HEK293 (cell line): ENCODE measurements around the gene CACNA1B.

Experiments
- CTCF ChIA-PET: fragments of 350-600 bp; formaldehyde crosslinking; extraction: SDS; loops from one replicate; lab custom pipeline; 2021; ENCODE audit warnings: antibody characterized with exemption; lab: Yijun Ruan, JAX
- POLR2A ChIA-PET: fragments of 300-600 bp; formaldehyde crosslinking; extraction: SDS; loops from one replicate; lab custom pipeline; 2020; ENCODE audit warnings: antibody characterized with exemption, inconsistent platforms; lab: Yijun Ruan, JAX
- H3K27ac ChIP-seq: fragments of 200-500 bp; sonication (Bioruptor generic); 2 replicates; pipeline ENCODE4 v1.5.1; 2014; ENCODE audit warnings: low read depth, low read length, control low read depth, inconsistent platforms; ENCODE audit errors: extremely low read depth
- H3K36me3 ChIP-seq, 2 experiments: fragments of 200-500 bp in 1 of 2; sonication (Bioruptor generic) in 1 of 2; 1 replicate in 1 of 2; 2 replicates in 1 of 2; pipeline ENCODE4 v1.5.1; 2014 to 2017; ENCODE audit warnings: inconsistent platforms in 2 of 2, low read length in 2 of 2; ENCODE audit not compliant: control insufficient read depth in 2 of 2, insufficient read depth in 1 of 2
- H3K4me1 ChIP-seq: fragments of 200-500 bp; sonication (Bioruptor generic); 2 replicates; pipeline ENCODE4 v1.5.1; 2014; ENCODE audit warnings: mild to moderate bottlenecking, low read length, inconsistent platforms; ENCODE audit not compliant: control insufficient read depth, insufficient read depth
- H3K4me3 ChIP-seq: 2 replicates; pipeline ENCODE4 v1.5.1; 2011; ENCODE audit warnings: low read depth, mild to moderate bottlenecking, control low read depth, low read length, moderate library complexity
- H3K9me3 ChIP-seq: fragments of 200-500 bp; sonication (Bioruptor generic); 2 replicates; pipeline ENCODE4 v1.5.1; 2014; ENCODE audit warnings: low read depth, low read length, inconsistent platforms; ENCODE audit not compliant: control insufficient read depth, insufficient read depth
- HOXC10 ChIP-seq: sonication (generic); formaldehyde crosslinking; IDR thresholded peaks from 2 replicates; pipeline ENCODE4 v1.8.1; 2023; ENCODE audit warnings: mild to moderate bottlenecking, missing genetic modification reagents
- SCRT2 ChIP-seq: fragments of 450-650 bp; formaldehyde crosslinking; IDR thresholded peaks from 2 replicates; pipeline ENCODE4 v1.5.1; 2016; ENCODE audit warnings: missing biosample characterization, missing genetic modification characterization
- YY1 ChIP-seq: fragments of 450-650 bp; formaldehyde crosslinking; IDR thresholded peaks from 2 replicates; pipeline ENCODE4 v1.5.1; 2018; ENCODE audit warnings: missing biosample characterization, missing genetic modification characterization
- ZFHX2 ChIP-seq: fragments of 450-650 bp; formaldehyde crosslinking; conservative IDR thresholded peaks from 2 replicates; pipeline ENCODE4 v1.5.1; 2016; ENCODE audit warnings: missing biosample characterization, missing genetic modification characterization
- ZNF175 ChIP-seq: fragments of 450-650 bp; formaldehyde crosslinking; IDR thresholded peaks from 2 replicates; pipeline ENCODE4 v1.5.1; 2016; ENCODE audit warnings: missing biosample characterization, missing genetic modification characterization
- ZNF184 ChIP-seq: fragments of 450-650 bp; IDR thresholded peaks from 2 replicates; pipeline ENCODE4 v1.5.1; 2018; ENCODE audit warnings: missing biosample characterization, mild to moderate bottlenecking, missing genetic modification characterization
- ZNF202 ChIP-seq: fragments of 450-650 bp; formaldehyde crosslinking; IDR thresholded peaks from 2 replicates; pipeline ENCODE4 v1.5.1; 2016; ENCODE audit warnings: missing biosample characterization, missing genetic modification characterization, borderline replicate concordance
- ZNF223 ChIP-seq: fragments of 450-650 bp; formaldehyde crosslinking; IDR thresholded peaks from 2 replicates; pipeline ENCODE4 v1.5.1; 2016; ENCODE audit warnings: missing biosample characterization, missing genetic modification characterization
- ZNF335 ChIP-seq: fragments of 450-650 bp; formaldehyde crosslinking; conservative IDR thresholded peaks from 2 replicates; pipeline ENCODE4 v1.5.1; 2016; ENCODE audit warnings: missing biosample characterization, missing genetic modification characterization
- ZNF341 ChIP-seq: fragments of 450-650 bp; formaldehyde crosslinking; IDR thresholded peaks from 2 replicates; pipeline ENCODE4; 2016; ENCODE audit warnings: low read depth, missing biosample characterization, missing genetic modification characterization
- ZNF354C ChIP-seq: fragments of 450-650 bp; formaldehyde crosslinking; IDR thresholded peaks from 2 replicates; pipeline ENCODE4 v1.5.1; 2016; ENCODE audit warnings: missing biosample characterization, missing genetic modification characterization, low read depth, borderline replicate concordance
- ZNF514 ChIP-seq: fragments of 450-650 bp; formaldehyde crosslinking; IDR thresholded peaks from 2 replicates; pipeline ENCODE4 v1.5.1; 2016; ENCODE audit warnings: missing biosample characterization, missing genetic modification characterization
- ZNF529 ChIP-seq: fragments of 450-650 bp; formaldehyde crosslinking; IDR thresholded peaks from 2 replicates; pipeline ENCODE4 v1.5.1; 2017; ENCODE audit warnings: missing genetic modification characterization, missing biosample characterization; ENCODE audit not compliant: insufficient replicate concordance
- ZNF548 ChIP-seq: fragments of 450-650 bp; formaldehyde crosslinking; IDR thresholded peaks from 2 replicates; pipeline ENCODE4 v1.5.1; 2016; ENCODE audit warnings: missing biosample characterization, missing genetic modification characterization
- ZNF558 ChIP-seq: fragments of 450-650 bp; formaldehyde crosslinking; IDR thresholded peaks from 2 replicates; pipeline ENCODE4 v1.5.1; 2016; ENCODE audit warnings: missing biosample characterization, missing genetic modification characterization
- ZNF623 ChIP-seq: fragments of 450-650 bp; formaldehyde crosslinking; IDR thresholded peaks from 2 replicates; pipeline ENCODE4 v1.5.1; 2016; ENCODE audit warnings: missing biosample characterization, missing genetic modification characterization
- ZNF701 ChIP-seq: fragments of 450-650 bp; formaldehyde crosslinking; IDR thresholded peaks from 2 replicates; pipeline ENCODE4 v1.5.1; 2016; ENCODE audit warnings: missing biosample characterization, missing genetic modification characterization
- ZNF843 ChIP-seq: fragments of 450-650 bp; formaldehyde crosslinking; IDR thresholded peaks from 2 replicates; pipeline ENCODE4 v1.5.1; 2016; ENCODE audit warnings: missing biosample characterization, missing genetic modification characterization
- TF ChIP-seq, protein P1 (sequence below): fragments of 450-650 bp; formaldehyde crosslinking; conservative IDR thresholded peaks from 2 replicates; pipeline ENCODE4 v1.5.1; 2016; ENCODE audit warnings: low read depth, missing biosample characterization, missing genetic modification characterization
- TF ChIP-seq, protein P2 (sequence below): fragments of 450-650 bp; formaldehyde crosslinking; IDR thresholded peaks from 2 replicates; pipeline ENCODE4 v1.5.1; 2016; ENCODE audit warnings: missing biosample characterization, missing genetic modification characterization
- TF ChIP-seq, protein P3 (sequence below): fragments of 450-650 bp; formaldehyde crosslinking; IDR thresholded peaks from 2 replicates; pipeline ENCODE4 v1.5.1; 2017; ENCODE audit warnings: missing biosample characterization, missing genetic modification characterization

Gene CACNA1B

DNA sequence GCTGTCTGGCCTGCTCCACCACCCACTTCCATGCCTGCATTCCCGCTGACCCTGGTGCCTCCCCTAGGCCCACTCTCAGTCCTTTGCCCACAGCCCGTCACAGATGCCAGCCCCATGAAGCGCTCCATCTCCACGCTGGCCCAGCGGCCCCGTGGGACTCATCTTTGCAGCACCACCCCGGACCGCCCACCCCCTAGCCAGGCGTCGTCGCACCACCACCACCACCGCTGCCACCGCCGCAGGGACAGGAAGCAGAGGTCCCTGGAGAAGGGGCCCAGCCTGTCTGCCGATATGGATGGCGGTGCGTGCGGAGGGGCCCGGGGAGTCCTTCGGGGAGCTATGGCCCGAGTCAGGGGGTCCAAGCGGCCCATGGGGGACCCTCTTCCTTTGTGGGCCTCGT, 242.5 kb downstream of the CACNA1B start (continued):
- TF ChIP-seq, protein P1, sequence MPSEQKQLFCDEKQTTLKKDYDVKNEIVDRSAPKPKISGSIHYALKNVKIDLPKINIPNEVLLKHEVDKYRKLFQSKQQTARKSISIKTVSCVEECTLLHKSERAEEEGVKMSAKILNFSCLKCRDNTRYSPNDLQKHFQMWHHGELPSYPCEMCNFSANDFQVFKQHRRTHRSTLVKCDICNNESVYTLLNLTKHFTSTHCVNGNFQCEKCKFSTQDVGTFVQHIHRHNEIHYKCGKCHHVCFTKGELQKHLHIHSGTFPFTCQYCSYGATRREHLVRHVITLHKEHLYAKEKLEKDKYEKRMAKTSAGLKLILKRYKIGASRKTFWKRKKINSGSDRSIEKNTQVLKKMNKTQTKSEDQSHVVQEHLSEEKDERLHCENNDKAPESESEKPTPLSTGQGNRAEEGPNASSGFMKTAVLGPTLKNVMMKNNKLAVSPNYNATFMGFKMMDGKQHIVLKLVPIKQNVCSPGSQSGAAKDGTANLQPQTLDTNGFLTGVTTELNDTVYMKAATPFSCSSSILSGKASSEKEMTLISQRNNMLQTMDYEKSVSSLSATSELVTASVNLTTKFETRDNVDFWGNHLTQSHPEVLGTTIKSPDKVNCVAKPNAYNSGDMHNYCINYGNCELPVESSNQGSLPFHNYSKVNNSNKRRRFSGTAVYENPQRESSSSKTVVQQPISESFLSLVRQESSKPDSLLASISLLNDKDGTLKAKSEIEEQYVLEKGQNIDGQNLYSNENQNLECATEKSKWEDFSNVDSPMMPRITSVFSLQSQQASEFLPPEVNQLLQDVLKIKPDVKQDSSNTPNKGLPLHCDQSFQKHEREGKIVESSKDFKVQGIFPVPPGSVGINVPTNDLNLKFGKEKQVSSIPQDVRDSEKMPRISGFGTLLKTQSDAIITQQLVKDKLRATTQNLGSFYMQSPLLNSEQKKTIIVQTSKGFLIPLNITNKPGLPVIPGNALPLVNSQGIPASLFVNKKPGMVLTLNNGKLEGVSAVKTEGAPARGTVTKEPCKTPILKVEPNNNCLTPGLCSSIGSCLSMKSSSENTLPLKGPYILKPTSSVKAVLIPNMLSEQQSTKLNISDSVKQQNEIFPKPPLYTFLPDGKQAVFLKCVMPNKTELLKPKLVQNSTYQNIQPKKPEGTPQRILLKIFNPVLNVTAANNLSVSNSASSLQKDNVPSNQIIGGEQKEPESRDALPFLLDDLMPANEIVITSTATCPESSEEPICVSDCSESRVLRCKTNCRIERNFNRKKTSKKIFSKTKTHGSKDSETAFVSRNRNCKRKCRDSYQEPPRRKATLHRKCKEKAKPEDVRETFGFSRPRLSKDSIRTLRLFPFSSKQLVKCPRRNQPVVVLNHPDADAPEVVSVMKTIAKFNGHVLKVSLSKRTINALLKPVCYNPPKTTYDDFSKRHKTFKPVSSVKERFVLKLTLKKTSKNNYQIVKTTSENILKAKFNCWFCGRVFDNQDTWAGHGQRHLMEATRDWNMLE (tag by site-specific recombination), result no peak
- TF ChIP-seq, all 188 proteins: peak for 0

DNA sequence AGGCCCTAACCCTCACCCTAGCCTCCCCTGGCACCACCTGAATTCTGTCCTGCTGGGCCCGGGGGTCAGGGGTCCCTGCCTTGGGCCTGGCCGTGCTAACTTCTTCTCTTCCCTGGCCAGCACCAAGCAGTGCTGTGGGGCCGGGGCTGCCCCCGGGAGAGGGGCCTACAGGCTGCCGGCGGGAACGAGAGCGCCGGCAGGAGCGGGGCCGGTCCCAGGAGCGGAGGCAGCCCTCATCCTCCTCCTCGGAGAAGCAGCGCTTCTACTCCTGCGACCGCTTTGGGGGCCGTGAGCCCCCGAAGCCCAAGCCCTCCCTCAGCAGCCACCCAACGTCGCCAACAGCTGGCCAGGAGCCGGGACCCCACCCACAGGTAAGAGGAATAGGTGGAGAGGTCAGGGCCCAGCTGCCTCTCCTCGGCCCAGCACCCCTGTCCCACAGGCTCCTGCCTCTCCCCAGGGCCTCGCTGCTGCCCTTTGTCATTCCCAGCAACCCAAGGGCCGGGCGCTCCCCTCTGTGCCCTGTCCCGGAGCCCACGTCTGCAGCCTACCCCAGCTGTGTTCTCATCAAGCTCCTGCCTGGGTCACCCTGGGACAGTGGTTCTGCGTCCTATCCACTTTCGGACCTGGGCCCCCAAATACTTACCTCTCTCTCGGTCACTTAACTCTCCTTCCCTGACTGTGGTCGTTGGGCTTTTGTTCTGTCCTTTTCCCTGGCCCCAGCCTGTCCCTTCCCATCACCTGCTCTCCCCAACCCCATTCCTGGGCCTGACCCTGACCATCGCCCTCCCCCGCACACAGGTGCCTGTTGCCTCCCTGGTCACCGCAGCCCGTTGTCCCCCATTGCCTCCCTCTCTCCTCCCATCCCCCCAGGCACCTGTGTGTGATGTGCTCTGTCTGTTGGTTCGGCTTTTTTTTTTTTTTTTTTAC, 243.2 kb downstream of the CACNA1B start:
- no peak overlapping the region for H3K27ac ChIP-seq
- no peaks in the 10 kb centered on the region for H3K4me1 ChIP-seq
- no peaks in the 10 kb centered on the region for H3K36me3 ChIP-seq
- H3K4me3 ChIP-seq, result no peak overlapping the region
- POLR2A ChIA-PET, result no interaction called here
- TF ChIP-seq ZNF223 (tag by site-specific recombination), result peak; percentile 45; the same call in 1 of the 2 replicates
- no peak for TF ChIP-seq ZNF701 (tag by site-specific recombination)
- peak; percentile 47 for TF ChIP-seq SCRT2 (tag by site-specific recombination)
- TF ChIP-seq, all 188 proteins: peak for 2
- H3K9me3 ChIP-seq, result no peaks in the 10 kb centered on the region
- CTCF ChIA-PET, result interaction anchor here (0.7 kb wide), 1 partner anchor 36 kb away, joined by 4 read pairs; no protein-coding TSS in a partner anchor

DNA sequence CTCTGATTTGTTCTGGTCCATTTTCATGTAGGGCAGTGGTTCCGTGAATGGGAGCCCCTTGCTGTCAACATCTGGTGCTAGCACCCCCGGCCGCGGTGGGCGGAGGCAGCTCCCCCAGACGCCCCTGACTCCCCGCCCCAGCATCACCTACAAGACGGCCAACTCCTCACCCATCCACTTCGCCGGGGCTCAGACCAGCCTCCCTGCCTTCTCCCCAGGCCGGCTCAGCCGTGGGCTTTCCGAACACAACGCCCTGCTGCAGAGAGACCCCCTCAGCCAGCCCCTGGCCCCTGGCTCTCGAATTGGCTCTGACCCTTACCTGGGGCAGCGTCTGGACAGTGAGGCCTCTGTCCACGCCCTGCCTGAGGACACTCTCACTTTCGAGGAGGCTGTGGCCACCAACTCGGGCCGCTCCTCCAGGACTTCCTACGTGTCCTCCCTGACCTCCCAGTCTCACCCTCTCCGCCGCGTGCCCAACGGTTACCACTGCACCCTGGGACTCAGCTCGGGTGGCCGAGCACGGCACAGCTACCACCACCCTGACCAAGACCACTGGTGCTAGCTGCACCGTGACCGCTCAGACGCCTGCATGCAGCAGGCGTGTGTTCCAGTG, 244.0 kb downstream of the CACNA1B start:
- Histone ChIP-seq H3K4me3 (no peak overlapping the region), H3K36me3 (no peaks in the 10 kb centered on the region), H3K4me1 (no peaks in the 10 kb centered on the region), H3K27ac (no peak overlapping the region), H3K9me3 (no peaks in the 10 kb centered on the region)
- ChIA-PET POLR2A (no interaction called here), CTCF (no interaction called here)
- TF ChIP-seq YY1 (tag by site-specific recombination), result no peak
- no peak for TF ChIP-seq ZNF175 (tag by site-specific recombination)
- no peak for TF ChIP-seq ZNF335 (tag by site-specific recombination)
- TF ChIP-seq ZNF558, result no peak
- TF ChIP-seq, protein P2, sequence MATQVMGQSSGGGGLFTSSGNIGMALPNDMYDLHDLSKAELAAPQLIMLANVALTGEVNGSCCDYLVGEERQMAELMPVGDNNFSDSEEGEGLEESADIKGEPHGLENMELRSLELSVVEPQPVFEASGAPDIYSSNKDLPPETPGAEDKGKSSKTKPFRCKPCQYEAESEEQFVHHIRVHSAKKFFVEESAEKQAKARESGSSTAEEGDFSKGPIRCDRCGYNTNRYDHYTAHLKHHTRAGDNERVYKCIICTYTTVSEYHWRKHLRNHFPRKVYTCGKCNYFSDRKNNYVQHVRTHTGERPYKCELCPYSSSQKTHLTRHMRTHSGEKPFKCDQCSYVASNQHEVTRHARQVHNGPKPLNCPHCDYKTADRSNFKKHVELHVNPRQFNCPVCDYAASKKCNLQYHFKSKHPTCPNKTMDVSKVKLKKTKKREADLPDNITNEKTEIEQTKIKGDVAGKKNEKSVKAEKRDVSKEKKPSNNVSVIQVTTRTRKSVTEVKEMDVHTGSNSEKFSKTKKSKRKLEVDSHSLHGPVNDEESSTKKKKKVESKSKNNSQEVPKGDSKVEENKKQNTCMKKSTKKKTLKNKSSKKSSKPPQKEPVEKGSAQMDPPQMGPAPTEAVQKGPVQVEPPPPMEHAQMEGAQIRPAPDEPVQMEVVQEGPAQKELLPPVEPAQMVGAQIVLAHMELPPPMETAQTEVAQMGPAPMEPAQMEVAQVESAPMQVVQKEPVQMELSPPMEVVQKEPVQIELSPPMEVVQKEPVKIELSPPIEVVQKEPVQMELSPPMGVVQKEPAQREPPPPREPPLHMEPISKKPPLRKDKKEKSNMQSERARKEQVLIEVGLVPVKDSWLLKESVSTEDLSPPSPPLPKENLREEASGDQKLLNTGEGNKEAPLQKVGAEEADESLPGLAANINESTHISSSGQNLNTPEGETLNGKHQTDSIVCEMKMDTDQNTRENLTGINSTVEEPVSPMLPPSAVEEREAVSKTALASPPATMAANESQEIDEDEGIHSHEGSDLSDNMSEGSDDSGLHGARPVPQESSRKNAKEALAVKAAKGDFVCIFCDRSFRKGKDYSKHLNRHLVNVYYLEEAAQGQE (tag by site-specific recombination), result no peak
- TF ChIP-seq ZNF341 (tag by site-specific recombination), result no peak
- no peak for TF ChIP-seq ZNF184 (tag by site-specific recombination)
- no peak for TF ChIP-seq HOXC10 (CRISPR knock-in tag)
- TF ChIP-seq ZNF623 (tag by site-specific recombination), result no peak
- TF ChIP-seq ZNF548 (tag by site-specific recombination), result no peak
- no peak for TF ChIP-seq ZNF354C
- TF ChIP-seq, protein P3, sequence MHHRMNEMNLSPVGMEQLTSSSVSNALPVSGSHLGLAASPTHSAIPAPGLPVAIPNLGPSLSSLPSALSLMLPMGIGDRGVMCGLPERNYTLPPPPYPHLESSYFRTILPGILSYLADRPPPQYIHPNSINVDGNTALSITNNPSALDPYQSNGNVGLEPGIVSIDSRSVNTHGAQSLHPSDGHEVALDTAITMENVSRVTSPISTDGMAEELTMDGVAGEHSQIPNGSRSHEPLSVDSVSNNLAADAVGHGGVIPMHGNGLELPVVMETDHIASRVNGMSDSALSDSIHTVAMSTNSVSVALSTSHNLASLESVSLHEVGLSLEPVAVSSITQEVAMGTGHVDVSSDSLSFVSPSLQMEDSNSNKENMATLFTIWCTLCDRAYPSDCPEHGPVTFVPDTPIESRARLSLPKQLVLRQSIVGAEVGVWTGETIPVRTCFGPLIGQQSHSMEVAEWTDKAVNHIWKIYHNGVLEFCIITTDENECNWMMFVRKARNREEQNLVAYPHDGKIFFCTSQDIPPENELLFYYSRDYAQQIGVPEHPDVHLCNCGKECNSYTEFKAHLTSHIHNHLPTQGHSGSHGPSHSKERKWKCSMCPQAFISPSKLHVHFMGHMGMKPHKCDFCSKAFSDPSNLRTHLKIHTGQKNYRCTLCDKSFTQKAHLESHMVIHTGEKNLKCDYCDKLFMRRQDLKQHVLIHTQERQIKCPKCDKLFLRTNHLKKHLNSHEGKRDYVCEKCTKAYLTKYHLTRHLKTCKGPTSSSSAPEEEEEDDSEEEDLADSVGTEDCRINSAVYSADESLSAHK, result no peak
- TF ChIP-seq ZFHX2, result no peak
- TF ChIP-seq ZNF514 (tag by site-specific recombination), result no peak
- TF ChIP-seq ZNF843, result no peak
- no peak for TF ChIP-seq ZNF529 (tag by site-specific recombination)
- TF ChIP-seq ZNF202 (tag by site-specific recombination), result no peak
